MCF 10A (cell line): ENCODE data around the gene GSG1L. TPM values are rescaled to one million over a fixed set of nuclear protein-coding genes. Genes with fewer than 3 reads are reported as not detected.

ENCODE experiments used
- BruUV-seq: library from RNA; stranded (reverse); fragments of 400-500 nt; replicated peaks from 2 replicates; lab custom pipeline; 2021; lab: Mats Ljungman, UMichigan
- CTCF ChIA-PET: fragments of 300-600 bp; sonication (Branson Sonifier 250); formaldehyde crosslinking; extraction: SDS; loops from one replicate; lab custom pipeline; 2021; ENCODE audit warnings: antibody characterized with exemption, inconsistent platforms; lab: Yijun Ruan, JAX
- POLR2A ChIA-PET: fragments of 300-600, 350-650 bp; sonication (Branson Sonifier 250); formaldehyde crosslinking; extraction: SDS; loops from one replicate; lab custom pipeline; 2020; ENCODE audit warnings: antibody characterized with exemption, inconsistent platforms; lab: Yijun Ruan, JAX
- DNase-seq: peaks from one replicate; pipeline ENCODE4 v3.0.0-alpha.2; 2018; ENCODE audit not compliant: unreplicated experiment
- H3K27ac Mint-ChIP-seq: one replicate; pipeline ENCODE4 v1.8.0; 2022; ENCODE audit warnings: mild to moderate bottlenecking, low read depth, mixed read lengths; ENCODE audit not compliant: unreplicated experiment
- H3K27me3 Mint-ChIP-seq: one replicate; pipeline ENCODE4 v1.8.0; 2022; ENCODE audit warnings: mixed read lengths; ENCODE audit not compliant: insufficient read depth, unreplicated experiment
- H3K36me3 Mint-ChIP-seq: one replicate; pipeline ENCODE4 v1.8.0; 2022; ENCODE audit warnings: mild to moderate bottlenecking, moderate library complexity, mixed read lengths; ENCODE audit not compliant: insufficient read depth, unreplicated experiment
- H3K4me1 Mint-ChIP-seq: one replicate; pipeline ENCODE4 v1.8.0; 2022; ENCODE audit warnings: mixed read lengths; ENCODE audit not compliant: insufficient read depth, unreplicated experiment
- H3K4me3 Mint-ChIP-seq: one replicate; pipeline ENCODE4 v1.8.0; 2022; ENCODE audit warnings: mild to moderate bottlenecking, moderate library complexity, mixed read lengths; ENCODE audit not compliant: unreplicated experiment
- H3K9me3 Mint-ChIP-seq: one replicate; pipeline ENCODE4 v1.8.0; 2022; ENCODE audit warnings: mixed read lengths; ENCODE audit not compliant: unreplicated experiment
- intact Hi-C: fragments of 100-400 bp; cut with micrococcal nuclease; formaldehyde crosslinking; loops from 2 replicates; pipeline ENCODE4 v1.14.1; 2022
- total RNA-seq: library from RNA; stranded (reverse); gene quantifications from 2 replicates; pipeline ENCODE4 v1.2.3, GENCODE V29; 2022
- TF ChIP-seq, protein P1 (sequence below): fragments of 200-600 bp; IDR thresholded peaks from one replicate; pipeline ENCODE4 v1.8.0; 2022; ENCODE audit warnings: antibody characterized with exemption, mild to moderate bottlenecking; ENCODE audit not compliant: unreplicated experiment

GSG1L gene
- total RNA-seq, 1 experiment from 2014 or later, result not detected

GRCh38 chr16:27764869-27765675 is 298.4 kb downstream of the GSG1L start:
- Mint-ChIP-seq H3K27me3 (no peaks in the 10 kb centered on the region), H3K27ac (no peak overlapping the region), H3K4me3 (no peak overlapping the region), H3K4me1 (no peaks in the 10 kb centered on the region), H3K9me3 (no peaks in the 10 kb centered on the region), H3K36me3 (peaks cover 32% of the 10 kb centered on the region)
- intact Hi-C loops, result no loop called here
- BruUV-seq, result no TSS peak
- no peak for DNase-seq
- CTCF ChIA-PET, result interaction anchor here (0.6 to 0.7 kb wide), 3 partner anchors 15 to 659 kb away, joined by 3 to 4 read pairs (median 3); no protein-coding TSS in a partner anchor
- TF ChIP-seq, protein P1, sequence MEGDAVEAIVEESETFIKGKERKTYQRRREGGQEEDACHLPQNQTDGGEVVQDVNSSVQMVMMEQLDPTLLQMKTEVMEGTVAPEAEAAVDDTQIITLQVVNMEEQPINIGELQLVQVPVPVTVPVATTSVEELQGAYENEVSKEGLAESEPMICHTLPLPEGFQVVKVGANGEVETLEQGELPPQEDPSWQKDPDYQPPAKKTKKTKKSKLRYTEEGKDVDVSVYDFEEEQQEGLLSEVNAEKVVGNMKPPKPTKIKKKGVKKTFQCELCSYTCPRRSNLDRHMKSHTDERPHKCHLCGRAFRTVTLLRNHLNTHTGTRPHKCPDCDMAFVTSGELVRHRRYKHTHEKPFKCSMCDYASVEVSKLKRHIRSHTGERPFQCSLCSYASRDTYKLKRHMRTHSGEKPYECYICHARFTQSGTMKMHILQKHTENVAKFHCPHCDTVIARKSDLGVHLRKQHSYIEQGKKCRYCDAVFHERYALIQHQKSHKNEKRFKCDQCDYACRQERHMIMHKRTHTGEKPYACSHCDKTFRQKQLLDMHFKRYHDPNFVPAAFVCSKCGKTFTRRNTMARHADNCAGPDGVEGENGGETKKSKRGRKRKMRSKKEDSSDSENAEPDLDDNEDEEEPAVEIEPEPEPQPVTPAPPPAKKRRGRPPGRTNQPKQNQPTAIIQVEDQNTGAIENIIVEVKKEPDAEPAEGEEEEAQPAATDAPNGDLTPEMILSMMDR, result no peak
- POLR2A ChIA-PET, result no interaction called here

DNA sequence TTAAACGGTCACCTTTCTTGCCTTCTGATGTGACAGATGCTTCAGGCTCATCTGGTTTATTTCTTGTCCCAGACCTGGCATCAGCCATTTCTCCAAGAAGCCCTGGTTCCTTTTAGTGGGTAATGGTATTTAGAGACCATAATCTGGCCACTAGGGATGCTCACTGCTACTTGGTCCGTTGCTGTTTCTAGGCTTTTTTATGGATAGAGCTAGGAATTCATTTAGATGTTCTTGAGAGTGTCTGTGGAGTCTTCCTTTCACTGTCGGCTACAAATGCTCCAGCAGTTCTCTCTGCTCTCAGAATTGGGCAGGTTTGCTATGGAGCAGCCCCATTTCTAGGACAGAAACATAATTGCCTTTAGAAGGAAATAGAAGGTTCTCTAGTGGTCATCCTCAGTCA is 299.1 kb downstream of the GSG1L start:
- CTCF ChIA-PET, result no interaction called here

DNA sequence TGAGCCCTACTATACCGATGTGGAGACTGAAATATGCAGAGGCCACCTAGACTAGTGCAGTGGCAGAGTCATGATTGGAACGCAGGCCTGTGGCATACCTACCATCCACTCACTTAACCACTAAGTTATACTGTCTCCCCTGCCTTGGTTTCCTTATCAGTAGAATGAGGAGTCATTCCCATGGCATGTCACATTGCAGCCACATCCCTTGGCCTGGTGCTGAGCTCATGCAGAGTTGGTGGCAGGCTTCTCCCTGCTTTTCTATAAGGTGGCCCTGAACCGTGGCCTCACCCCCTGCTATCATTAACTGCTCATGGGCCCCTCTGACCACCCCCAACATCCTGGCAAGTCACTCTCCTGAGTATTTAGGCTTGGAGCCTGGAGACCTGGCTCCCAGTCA is 301.1 kb downstream of the GSG1L start:
- H3K9me3 Mint-ChIP-seq, result no peaks in the 10 kb centered on the region
- ChIA-PET CTCF (no interaction called here), POLR2A (no interaction called here)
- peaks cover 16% of the 10 kb centered on the region for H3K36me3 Mint-ChIP-seq
- TF ChIP-seq, protein P1, result no peak
- BruUV-seq, result no TSS peak
- H3K27ac Mint-ChIP-seq, result no peak overlapping the region
- H3K4me3 Mint-ChIP-seq, result no peak overlapping the region
- H3K4me1 Mint-ChIP-seq, result no peaks in the 10 kb centered on the region
- no peak for DNase-seq
- intact Hi-C loops, result no loop called here
- no peaks in the 10 kb centered on the region for H3K27me3 Mint-ChIP-seq

More for the DNA sequence above, 299.1 kb downstream of the GSG1L start:
- DNase-seq, result no peak
- no peak overlapping the region for H3K4me3 Mint-ChIP-seq
- POLR2A ChIA-PET, result no interaction called here
- TF ChIP-seq, protein P1, result no peak
- no peaks in the 10 kb centered on the region for H3K27me3 Mint-ChIP-seq
- intact Hi-C loops, result no loop called here
- no peak overlapping the region for H3K27ac Mint-ChIP-seq
- no TSS peak for BruUV-seq
- H3K9me3 Mint-ChIP-seq, result no peaks in the 10 kb centered on the region
- H3K36me3 Mint-ChIP-seq, result peaks cover 29% of the 10 kb centered on the region
- no peaks in the 10 kb centered on the region for H3K4me1 Mint-ChIP-seq

- H3K4me1 Mint-ChIP-seq, result no peaks in the 10 kb centered on the region
Observed at GRCh38 chr16:27761816-27762215, 301.7 kb downstream of the GSG1L start.

More at GRCh38 chr16:27761816-27762215, 301.7 kb downstream of the GSG1L start:
- no peak for DNase-seq
- H3K9me3 Mint-ChIP-seq, result no peaks in the 10 kb centered on the region
- H3K4me3 Mint-ChIP-seq, result no peak overlapping the region
- no peaks in the 10 kb centered on the region for H3K27me3 Mint-ChIP-seq
- ChIA-PET POLR2A (no interaction called here), CTCF (no interaction called here)
- no peak overlapping the region for H3K27ac Mint-ChIP-seq
- H3K36me3 Mint-ChIP-seq, result peaks cover 15% of the 10 kb centered on the region
- TF ChIP-seq, protein P1, result no peak
- intact Hi-C loops, result no loop called here
- BruUV-seq, result no TSS peak
